Astrocyte (in vitro differentiated cells and primary cell): ENCODE results near the gene SH3PXD2B. TPM values are rescaled to one million over a fixed set of nuclear protein-coding genes. Genes with fewer than 3 reads are reported as not detected.
"Not testable (repeated sequence)": the region's sequence is repeated elsewhere in the genome, so short reads cannot be mapped to it uniquely, and the experiment has no call there.

Experiments used
- DNase-seq: peaks from one replicate; pipeline ENCODE4 v3.0.0-alpha.2; 2010; ENCODE audit warnings: low read depth
- FAIRE-seq: peaks from 2 replicates; lab custom pipeline; 2011; peaks lifted over from hg19 to GRCh38; lab: Jason Lieb, UNC
- H2AFZ ChIP-seq: 2 replicates; pipeline ENCODE4 v1.6.0; 2012; ENCODE audit warnings: low read depth, low read length, inconsistent platforms
- H3K27ac ChIP-seq: 2 replicates; pipeline ENCODE4 v1.5.1; 2011; ENCODE audit warnings: low read depth, low read length, inconsistent platforms
- H3K27me3 ChIP-seq: 2 replicates; pipeline ENCODE4 v1.6.0; 2011; ENCODE audit warnings: low read length, inconsistent platforms; ENCODE audit not compliant: insufficient read depth
- H3K36me3 ChIP-seq: 2 replicates; pipeline ENCODE4 v1.5.1; 2011; ENCODE audit warnings: low read length, inconsistent platforms; ENCODE audit not compliant: insufficient read depth
- H3K4me1 ChIP-seq: 2 replicates; pipeline ENCODE4 v1.5.1; 2011; ENCODE audit warnings: low read length, inconsistent platforms; ENCODE audit not compliant: insufficient read depth
- H3K4me2 ChIP-seq: 2 replicates; pipeline ENCODE4 v1.6.0; 2012; ENCODE audit warnings: low read length, inconsistent platforms
- H3K4me3 ChIP-seq: 2 replicates; pipeline ENCODE4 v1.5.1; 2011; ENCODE audit warnings: low read depth, mild to moderate bottlenecking, low read length, inconsistent platforms; ENCODE audit not compliant: insufficient read depth
- H3K79me2 ChIP-seq: 2 replicates; pipeline ENCODE4 v1.6.0; 2012; ENCODE audit warnings: mild to moderate bottlenecking, low read length, inconsistent platforms; ENCODE audit not compliant: insufficient read depth
- H3K9ac ChIP-seq: 2 replicates; pipeline ENCODE4 v1.6.0; 2012; ENCODE audit warnings: mild to moderate bottlenecking, low read length, inconsistent platforms
- H3K9me3 ChIP-seq: 2 replicates; pipeline ENCODE4 v1.5.1; 2012; ENCODE audit warnings: low read depth, mild to moderate bottlenecking, low read length, inconsistent platforms; ENCODE audit not compliant: insufficient read depth
- H4K20me1 ChIP-seq: 2 replicates; pipeline ENCODE4 v1.6.0; 2012; ENCODE audit warnings: low read length, inconsistent platforms; ENCODE audit not compliant: insufficient read depth
- H3K27ac Mint-ChIP-seq: one replicate; pipeline ENCODE4 v1.8.0; 2021; ENCODE audit warnings: mild to moderate bottlenecking, mixed read lengths; ENCODE audit not compliant: unreplicated experiment
- H3K27me3 Mint-ChIP-seq: one replicate; pipeline ENCODE4 v1.8.0; 2021; ENCODE audit warnings: low read depth, mixed read lengths; ENCODE audit not compliant: unreplicated experiment
- H3K36me3 Mint-ChIP-seq: one replicate; pipeline ENCODE4 v1.8.0; 2021; ENCODE audit warnings: low read depth, mixed read lengths; ENCODE audit not compliant: unreplicated experiment
- H3K4me1 Mint-ChIP-seq: one replicate; pipeline ENCODE4 v1.8.0; 2021; ENCODE audit warnings: low read depth, mixed read lengths; ENCODE audit not compliant: unreplicated experiment
- H3K4me3 Mint-ChIP-seq: one replicate; pipeline ENCODE4 v1.8.0; 2021; ENCODE audit warnings: mild to moderate bottlenecking, moderate library complexity, mixed read lengths; ENCODE audit not compliant: unreplicated experiment
- H3K9me3 Mint-ChIP-seq: one replicate; pipeline ENCODE4 v1.8.0; 2021; ENCODE audit warnings: mild to moderate bottlenecking, mixed read lengths; ENCODE audit not compliant: unreplicated experiment
- CTCF ChIP-seq: IDR thresholded peaks from 2 replicates; pipeline ENCODE4 v1.5.1; 2011; ENCODE audit warnings: low read depth, mild to moderate bottlenecking, inconsistent platforms, low read length, moderate library complexity; ENCODE audit not compliant: insufficient read depth
- EZH2 ChIP-seq: IDR thresholded peaks from 2 replicates; pipeline ENCODE4 v1.6.1; 2012; ENCODE audit warnings: mild to moderate bottlenecking, low read length, inconsistent platforms; ENCODE audit not compliant: insufficient read depth
- total RNA-seq: library from RNA; stranded (reverse); gene quantifications from 2 replicates; pipeline ENCODE4 v1.2.1, GENCODE V29; 2021

SH3PXD2B gene
- total RNA-seq, 1 donor from 2014 or later = 66.0 TPM

GRCh38 chr5:172293054-172293744 is 161.1 kb downstream of the SH3PXD2B start:
- DNase-seq = peak; percentile 43
- Mint-ChIP-seq H3K4me3 (no peak overlapping the region), H3K4me1 (peaks cover 2% of the 10 kb centered on the region), H3K27ac (peak overlapping the region; percentile 34), H3K9me3 (no peaks in the 10 kb centered on the region), H3K36me3 (no peaks in the 10 kb centered on the region), H3K27me3 (no peaks in the 10 kb centered on the region)
- Histone ChIP-seq H3K27me3 (peaks cover 8% of the 10 kb centered on the region), H3K36me3 (no peaks in the 10 kb centered on the region), H3K9me3 (no peaks in the 10 kb centered on the region), H3K9ac (no peak overlapping the region), H3K79me2 (no peaks in the 10 kb centered on the region), H3K27ac (no peak overlapping the region), H2AFZ (no peak overlapping the region), H3K4me1 (no peaks in the 10 kb centered on the region), H3K4me3 (no peak overlapping the region), H3K4me2 (no peak overlapping the region), H4K20me1 (no peaks in the 10 kb centered on the region)
- TF ChIP-seq EZH2 (no peak), CTCF (peak; percentile 93)
- FAIRE-seq = peak; percentile 77

GRCh38 chr5:172291837-172292236 is 162.5 kb downstream of the SH3PXD2B start:
- not testable (repeated sequence) for H3K9me3 Mint-ChIP-seq, H3K9ac ChIP-seq, H3K9me3 ChIP-seq, DNase-seq, FAIRE-seq, H3K4me3 ChIP-seq, H2AFZ ChIP-seq, H3K27ac Mint-ChIP-seq, H4K20me1 ChIP-seq, H3K27me3 Mint-ChIP-seq, H3K4me1 ChIP-seq, H3K36me3 Mint-ChIP-seq, H3K27ac ChIP-seq, H3K4me3 Mint-ChIP-seq, H3K27me3 ChIP-seq, H3K4me2 ChIP-seq, H3K36me3 ChIP-seq, H3K4me1 Mint-ChIP-seq, H3K79me2 ChIP-seq

GRCh38 chr5:172288465-172288864 is 165.9 kb downstream of the SH3PXD2B start:
- H3K27me3 Mint-ChIP-seq = no peaks in the 10 kb centered on the region
- TF ChIP-seq EZH2 = no peak
- no peak for TF ChIP-seq CTCF
- H3K36me3 Mint-ChIP-seq = no peaks in the 10 kb centered on the region
- Histone ChIP-seq H3K4me2 (no peak overlapping the region), H2AFZ (no peak overlapping the region), H3K9ac (no peak overlapping the region), H4K20me1 (no peaks in the 10 kb centered on the region), H3K4me1 (peaks cover 7% of the 10 kb centered on the region), H3K27ac (no peak overlapping the region), H3K27me3 (no peaks in the 10 kb centered on the region), H3K79me2 (no peaks in the 10 kb centered on the region), H3K4me3 (no peak overlapping the region), H3K9me3 (no peaks in the 10 kb centered on the region), H3K36me3 (no peaks in the 10 kb centered on the region)
- no peak overlapping the region for H3K27ac Mint-ChIP-seq
- no peaks in the 10 kb centered on the region for H3K9me3 Mint-ChIP-seq
- FAIRE-seq (no peak), DNase-seq (no peak)
- H3K4me1 Mint-ChIP-seq = peaks cover 2% of the 10 kb centered on the region
- H3K4me3 Mint-ChIP-seq = no peak overlapping the region

- H3K4me1 ChIP-seq, H3K4me3 ChIP-seq, H3K27me3 ChIP-seq, H3K9ac ChIP-seq, H3K4me2 ChIP-seq, H4K20me1 ChIP-seq, H3K4me3 Mint-ChIP-seq, H3K27ac Mint-ChIP-seq, H3K36me3 ChIP-seq, H3K27ac ChIP-seq, H3K9me3 ChIP-seq, H3K9me3 Mint-ChIP-seq, H3K36me3 Mint-ChIP-seq, H2AFZ ChIP-seq, H3K4me1 Mint-ChIP-seq, DNase-seq, FAIRE-seq, H3K27me3 Mint-ChIP-seq: not testable (repeated sequence)
- peaks cover 13% of the 10 kb centered on the region for H3K79me2 ChIP-seq
Observed at GRCh38 chr5:172287140-172287539, 167.2 kb downstream of the SH3PXD2B start.
